ENCODE results near the gene PRKAG1.

DNA sequence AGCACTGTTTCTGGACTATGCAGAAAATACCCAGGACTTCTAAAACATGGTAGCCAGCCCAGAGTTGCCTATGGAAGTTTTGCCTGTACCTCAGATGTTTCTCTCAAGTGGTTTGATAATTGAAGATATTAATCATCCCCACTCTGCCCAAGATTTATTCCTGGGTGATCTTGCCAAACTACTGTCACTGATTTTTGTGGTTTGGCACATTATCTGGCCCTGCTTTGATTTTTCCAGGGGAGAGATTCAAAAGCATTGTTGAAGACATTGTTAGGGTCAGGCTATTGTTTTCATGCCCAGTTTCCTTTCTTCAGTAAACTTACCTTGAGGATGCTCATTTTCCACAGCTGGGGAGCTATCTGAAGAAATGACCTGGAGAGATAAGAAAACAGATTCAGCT is 5.8 kb downstream of the PRKAG1 start:
- TF ChIP-seq, protein P1, sequence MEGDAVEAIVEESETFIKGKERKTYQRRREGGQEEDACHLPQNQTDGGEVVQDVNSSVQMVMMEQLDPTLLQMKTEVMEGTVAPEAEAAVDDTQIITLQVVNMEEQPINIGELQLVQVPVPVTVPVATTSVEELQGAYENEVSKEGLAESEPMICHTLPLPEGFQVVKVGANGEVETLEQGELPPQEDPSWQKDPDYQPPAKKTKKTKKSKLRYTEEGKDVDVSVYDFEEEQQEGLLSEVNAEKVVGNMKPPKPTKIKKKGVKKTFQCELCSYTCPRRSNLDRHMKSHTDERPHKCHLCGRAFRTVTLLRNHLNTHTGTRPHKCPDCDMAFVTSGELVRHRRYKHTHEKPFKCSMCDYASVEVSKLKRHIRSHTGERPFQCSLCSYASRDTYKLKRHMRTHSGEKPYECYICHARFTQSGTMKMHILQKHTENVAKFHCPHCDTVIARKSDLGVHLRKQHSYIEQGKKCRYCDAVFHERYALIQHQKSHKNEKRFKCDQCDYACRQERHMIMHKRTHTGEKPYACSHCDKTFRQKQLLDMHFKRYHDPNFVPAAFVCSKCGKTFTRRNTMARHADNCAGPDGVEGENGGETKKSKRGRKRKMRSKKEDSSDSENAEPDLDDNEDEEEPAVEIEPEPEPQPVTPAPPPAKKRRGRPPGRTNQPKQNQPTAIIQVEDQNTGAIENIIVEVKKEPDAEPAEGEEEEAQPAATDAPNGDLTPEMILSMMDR (IDR thresholded peaks at IDR 0.05): no peak
- no peak for TF ChIP-seq POLR2A (IDR thresholded peaks at IDR 0.05; ENCODE audit: low read depth)
- no peak for TF ChIP-seq POLR2AphosphoS5 (IDR thresholded peaks at IDR 0.05)
